HG03159 (cell line): ENCODE results near the gene IFI27.
"Not testable (repeated sequence)": the region's sequence is repeated elsewhere in the genome, so short reads cannot be mapped to it uniquely, and the experiment has no call there.

Source experiments
- ATAC-seq: cut with Tn5 transposase; IDR thresholded peaks from one replicate; pipeline ENCODE4 v1.9.1; 2021; ENCODE audit warnings: mild to moderate bottlenecking, moderate library complexity; ENCODE audit not compliant: unreplicated experiment

The IFI27 gene

GRCh38 chr14:94152676-94153075 is 42.1 kb downstream of the IFI27 start:
- ATAC-seq, result no peak

GRCh38 chr14:94153750-94154342 is 43.3 kb downstream of the IFI27 start:
- no peak for ATAC-seq

- ATAC-seq, result not testable (repeated sequence)
These were observed 45.6 kb downstream of the IFI27 start for GRCh38 chr14:94156143-94156542.

- no peak for ATAC-seq
These were observed 46.7 kb downstream of the IFI27 start for GRCh38 chr14:94157197-94157596.

- no peak for ATAC-seq
These were observed 47.8 kb downstream of the IFI27 start for GRCh38 chr14:94158239-94158883.

- no peak for ATAC-seq
These were observed 50.5 kb downstream of the IFI27 start for GRCh38 chr14:94161058-94161457.

GRCh38 chr14:94161981-94162380 is 51.4 kb downstream of the IFI27 start:
- ATAC-seq, result no peak

GRCh38 chr14:94162466-94162865 is 51.9 kb downstream of the IFI27 start:
- ATAC-seq, result no peak

GRCh38 chr14:94163796-94164195 is 53.3 kb downstream of the IFI27 start:
- no peak for ATAC-seq

- no peak for ATAC-seq
These were observed 54.3 kb downstream of the IFI27 start for GRCh38 chr14:94164685-94165431.

- no peak for ATAC-seq
These were observed 55.2 kb downstream of the IFI27 start for GRCh38 chr14:94165744-94166143.
